GM18502 (cell line): ENCODE data around the gene SIGLEC15.
"Not testable (repeated sequence)": the region's sequence is repeated elsewhere in the genome, so short reads cannot be mapped to it uniquely, and the experiment has no call there.

Experiments used
- ATAC-seq: cut with Tn5 transposase; IDR thresholded peaks from one replicate; pipeline ENCODE4 v1.9.1; 2021; ENCODE audit warnings: mild to moderate bottlenecking; ENCODE audit not compliant: unreplicated experiment, poor library complexity

SIGLEC15 gene

DNA sequence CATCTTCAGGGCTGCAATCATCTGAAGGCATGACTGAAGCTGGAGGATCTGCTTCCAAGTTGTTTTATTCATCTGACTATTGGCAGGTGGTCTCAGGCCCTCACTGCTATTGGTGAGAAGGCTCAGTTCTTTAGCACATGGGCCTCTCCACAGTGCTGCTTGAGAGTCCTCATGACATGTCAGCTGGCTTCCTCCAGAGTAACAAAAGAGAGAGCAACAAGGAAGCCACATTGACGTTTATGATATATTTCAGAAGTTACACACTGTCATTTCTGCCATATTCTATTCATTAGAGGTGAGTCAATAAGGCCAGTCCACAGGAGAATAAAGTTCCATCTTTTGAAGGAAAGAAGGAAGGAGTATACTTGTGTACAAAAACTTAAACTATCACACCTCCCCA, 7.9 kb upstream of the SIGLEC15 start:
- no peak for ATAC-seq

DNA sequence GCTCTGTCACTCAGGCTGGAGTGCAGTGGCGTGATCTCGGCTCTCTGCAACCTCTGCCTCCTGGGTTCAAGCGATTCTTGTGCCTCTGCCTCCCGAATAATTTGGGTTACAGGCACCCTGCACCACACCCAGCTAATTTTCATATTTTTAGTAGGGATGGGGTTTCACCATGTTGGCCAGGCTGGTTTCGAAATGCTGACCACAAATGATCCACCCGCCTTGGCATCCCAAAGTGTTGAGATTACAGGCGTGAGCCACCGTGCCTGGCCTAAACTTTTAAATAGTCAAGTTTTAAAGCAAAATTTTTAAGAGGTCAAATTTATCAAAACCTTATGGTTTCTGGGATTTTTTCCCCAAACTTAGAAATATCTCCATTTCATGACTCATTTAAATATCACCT, 6.7 kb upstream of the SIGLEC15 start:
- not testable (repeated sequence) for ATAC-seq

DNA sequence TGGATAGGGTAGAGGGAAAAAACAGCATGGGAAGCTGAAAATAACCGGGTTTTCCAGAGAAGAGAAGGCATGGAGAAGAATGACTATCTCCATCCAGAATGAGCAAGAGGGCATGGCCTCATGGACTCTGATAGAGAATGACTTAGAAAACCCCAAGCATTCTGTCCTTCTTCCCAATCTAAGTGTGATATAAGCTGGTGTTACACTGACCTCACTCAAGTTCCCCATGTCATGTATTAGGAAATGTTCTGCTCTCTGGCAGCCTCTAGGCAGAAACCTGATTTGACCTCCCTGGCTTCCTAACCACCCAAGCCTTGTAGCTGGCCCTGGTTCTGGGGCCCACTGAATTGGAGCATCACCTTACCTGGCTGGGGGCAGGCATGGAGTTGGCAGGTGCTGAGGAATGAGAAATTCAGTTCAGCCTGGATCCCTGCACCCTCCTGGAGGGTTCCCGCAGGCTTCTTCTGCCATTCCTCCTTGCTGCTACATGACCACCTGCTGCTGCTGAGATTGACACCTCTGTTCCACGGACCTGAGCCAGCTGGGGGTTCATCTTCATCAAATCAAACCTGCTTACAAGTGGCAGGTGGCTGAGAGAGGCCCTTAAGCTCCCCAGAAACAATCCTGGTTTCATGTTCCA, 5.2 kb upstream of the SIGLEC15 start:
- no peak for ATAC-seq

DNA sequence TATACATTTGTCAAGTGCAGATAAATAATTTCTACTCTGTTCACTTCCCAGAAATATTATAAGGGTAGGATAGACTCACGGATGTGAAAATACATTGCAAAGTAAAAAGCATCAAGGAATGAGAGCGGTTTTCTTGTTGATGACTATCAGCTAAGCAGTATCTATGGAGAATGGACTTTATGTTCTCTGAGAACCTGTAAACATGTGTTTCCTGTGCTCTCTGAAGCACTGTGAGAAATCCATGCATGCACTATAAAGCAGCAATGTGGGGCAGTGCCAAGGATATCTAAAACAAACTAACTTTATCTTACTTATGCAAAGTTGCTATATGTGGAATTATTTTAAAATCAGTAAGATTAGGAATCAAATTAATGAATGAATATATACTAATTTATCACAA, 4.4 kb upstream of the SIGLEC15 start:
- ATAC-seq: no peak

DNA sequence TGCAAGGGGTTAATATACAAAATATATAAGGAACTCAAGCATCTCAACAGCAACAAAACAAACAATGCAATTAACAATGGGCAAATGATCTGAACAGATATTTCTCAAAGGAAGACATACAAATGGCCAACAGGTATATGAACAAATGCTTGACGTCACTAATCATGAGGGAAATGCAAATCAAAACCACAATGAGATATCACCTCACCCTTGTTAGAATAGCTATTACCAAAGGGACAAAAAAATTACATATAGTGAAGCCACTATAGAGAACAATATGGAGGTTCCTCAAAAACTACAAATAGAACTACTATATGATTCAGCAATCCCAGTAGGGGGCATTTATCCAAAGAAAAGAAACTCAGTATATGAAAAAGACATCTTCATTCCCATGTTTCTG, 3.8 kb upstream of the SIGLEC15 start:
- no peak for ATAC-seq

DNA sequence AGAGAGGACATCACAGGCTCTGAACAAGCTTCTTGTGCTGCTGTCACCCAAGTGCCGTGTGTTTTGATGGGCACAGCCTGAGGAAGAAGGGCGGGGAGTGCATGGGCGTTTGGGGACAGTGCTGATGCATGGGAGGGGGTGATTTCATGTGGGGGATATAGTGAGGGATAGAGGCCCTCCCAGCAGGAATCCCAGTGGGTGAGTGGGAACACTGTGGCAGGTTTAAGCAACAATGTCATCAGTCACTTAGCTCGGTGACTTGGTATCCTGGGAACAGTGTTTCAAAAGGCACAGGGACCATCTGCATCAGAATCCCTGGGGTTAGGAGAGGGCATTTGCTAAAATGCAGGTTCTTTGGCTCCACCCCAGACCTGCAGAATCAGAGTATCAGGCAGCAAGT, 609 bp downstream of the SIGLEC15 start:
- no peak for ATAC-seq

DNA sequence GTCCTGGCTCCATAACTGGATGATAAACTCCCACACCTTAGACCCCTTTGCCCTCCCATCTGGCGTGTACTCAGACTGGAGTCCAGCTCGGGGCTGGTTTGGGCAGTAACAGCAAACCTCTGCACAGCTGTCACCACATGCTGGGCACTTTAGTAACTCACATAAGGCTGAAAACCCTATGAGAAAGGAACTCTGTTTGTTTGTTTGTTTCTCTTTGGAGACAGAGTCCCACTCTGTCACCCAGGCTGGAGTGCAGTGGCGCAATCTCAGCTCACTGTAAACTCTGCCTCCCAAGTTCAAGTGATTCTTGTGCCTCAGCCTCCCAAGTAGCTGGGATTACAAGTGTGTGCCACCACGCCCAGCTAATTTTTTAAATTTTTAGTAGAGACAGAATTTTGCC, 1.2 kb downstream of the SIGLEC15 start:
- not testable (repeated sequence) for ATAC-seq

DNA sequence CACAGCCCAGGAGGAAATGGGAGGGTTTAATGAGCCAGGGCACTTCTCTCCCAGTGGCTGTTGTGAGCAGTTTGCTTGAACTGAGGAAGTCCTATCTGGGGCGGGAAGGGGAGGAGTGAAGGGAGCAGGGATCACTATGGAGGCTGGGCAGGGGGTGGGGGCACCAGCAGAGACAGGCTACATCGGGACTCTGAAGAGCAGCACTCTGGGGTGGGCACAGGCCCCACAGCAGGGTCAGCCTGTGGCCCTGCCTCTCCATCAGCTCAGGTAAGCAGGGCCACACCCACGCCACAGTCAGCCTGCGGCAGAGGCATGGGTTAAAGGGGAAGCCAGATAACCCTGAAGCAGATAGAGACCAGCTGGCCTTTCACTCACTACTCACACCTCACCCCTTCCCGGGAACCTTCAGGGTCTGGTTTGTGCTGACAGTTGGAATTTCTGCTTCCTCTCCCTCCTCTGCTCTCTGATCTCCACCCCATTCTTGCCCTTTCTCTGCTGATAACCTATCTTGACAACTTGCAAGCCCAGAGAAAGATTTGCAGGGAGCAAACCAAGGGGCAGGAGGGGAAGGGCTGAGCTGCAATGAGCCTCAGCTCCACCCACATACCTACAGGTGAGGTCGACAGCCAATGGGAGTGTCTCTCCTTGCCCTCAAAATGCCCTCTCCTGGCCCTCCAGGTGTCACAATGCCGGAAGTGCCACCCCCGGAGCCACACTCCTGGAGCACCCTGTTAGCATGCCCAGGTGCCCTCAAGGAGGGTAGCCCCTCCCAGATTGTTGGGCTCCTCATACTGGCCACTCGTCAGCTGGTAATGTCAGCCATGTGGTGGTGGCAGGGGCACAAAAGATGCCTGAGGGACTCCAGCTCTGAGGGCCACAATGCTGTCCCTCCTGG, 3.7 kb downstream of the SIGLEC15 start:
- no peak for ATAC-seq

DNA sequence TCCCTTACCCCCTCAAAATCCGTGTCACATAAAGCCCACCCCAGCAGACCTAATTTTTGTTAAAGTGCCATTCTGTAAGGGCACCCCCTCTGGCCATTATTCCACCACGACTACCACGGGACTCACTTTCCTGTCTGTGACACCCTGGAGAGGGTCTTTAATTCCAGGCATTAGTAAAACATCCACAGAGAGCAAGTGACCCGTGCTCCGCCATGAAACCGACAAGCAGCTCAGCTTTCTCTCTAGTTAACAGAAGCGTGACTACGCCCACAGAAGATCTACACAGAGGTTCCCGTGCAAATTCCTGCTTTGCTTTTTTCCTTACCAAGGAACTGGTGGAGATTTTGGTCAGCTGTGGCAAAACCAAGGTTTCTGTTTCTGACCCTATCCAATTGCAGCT, 4.4 kb downstream of the SIGLEC15 start:
- no peak for ATAC-seq

DNA sequence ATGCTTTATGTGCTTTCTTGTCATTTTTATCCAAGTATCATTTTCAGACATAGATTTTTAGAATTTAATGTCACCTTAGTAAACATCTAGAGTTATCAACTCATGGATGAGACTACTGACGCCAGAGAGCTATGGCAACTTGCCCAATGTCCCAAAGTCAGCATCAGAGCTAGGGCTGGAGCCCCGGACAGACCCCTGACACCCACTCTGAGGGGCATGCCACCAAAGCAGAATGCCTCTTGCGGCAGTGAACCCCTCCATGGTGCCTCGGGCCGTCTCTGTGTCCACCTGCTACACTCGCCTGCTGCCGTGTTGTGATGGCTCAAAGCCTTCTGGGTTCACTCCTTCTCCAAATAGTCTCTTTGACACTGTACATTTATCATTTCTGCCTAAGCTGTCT, 5.4 kb downstream of the SIGLEC15 start:
- ATAC-seq: no peak

DNA sequence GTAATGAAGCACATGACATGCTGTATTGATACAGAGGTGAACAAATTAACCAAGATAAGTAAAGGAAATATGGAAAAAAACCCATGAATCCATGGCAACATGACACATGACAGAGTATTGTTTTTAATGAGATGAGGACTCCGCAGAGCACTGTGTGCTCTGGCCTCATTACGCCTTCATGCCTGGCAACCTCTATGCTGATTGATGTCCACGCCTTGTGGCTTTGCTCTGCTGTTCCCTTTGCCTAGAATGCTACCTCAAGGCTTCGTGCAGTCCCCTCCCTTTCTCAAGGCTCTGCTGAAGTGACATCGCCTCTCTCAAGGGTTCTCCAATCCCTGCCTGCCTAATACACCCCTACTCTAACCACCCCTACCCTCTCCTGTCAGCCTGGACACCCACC, 8.4 kb downstream of the SIGLEC15 start:
- no peak for ATAC-seq

DNA sequence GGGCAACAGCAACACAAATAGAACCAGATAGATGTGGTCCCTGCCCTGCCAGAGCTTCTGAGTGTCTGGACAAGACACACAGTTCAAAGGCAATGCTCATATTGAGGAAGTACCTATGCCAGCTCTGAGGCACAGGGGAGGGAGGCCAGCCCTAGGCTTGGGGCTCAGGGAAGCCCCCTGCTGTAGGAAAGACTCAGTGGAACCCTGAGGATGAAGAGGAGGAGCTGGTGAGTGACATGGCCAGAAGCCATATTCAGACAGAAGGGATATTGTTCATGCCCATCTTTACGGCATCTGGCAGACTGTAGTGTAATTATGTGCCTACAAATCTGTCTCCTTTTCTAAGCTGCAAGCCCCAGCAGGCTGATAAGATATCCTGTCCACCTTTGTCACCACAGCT, 8.8 kb downstream of the SIGLEC15 start:
- ATAC-seq: no peak

DNA sequence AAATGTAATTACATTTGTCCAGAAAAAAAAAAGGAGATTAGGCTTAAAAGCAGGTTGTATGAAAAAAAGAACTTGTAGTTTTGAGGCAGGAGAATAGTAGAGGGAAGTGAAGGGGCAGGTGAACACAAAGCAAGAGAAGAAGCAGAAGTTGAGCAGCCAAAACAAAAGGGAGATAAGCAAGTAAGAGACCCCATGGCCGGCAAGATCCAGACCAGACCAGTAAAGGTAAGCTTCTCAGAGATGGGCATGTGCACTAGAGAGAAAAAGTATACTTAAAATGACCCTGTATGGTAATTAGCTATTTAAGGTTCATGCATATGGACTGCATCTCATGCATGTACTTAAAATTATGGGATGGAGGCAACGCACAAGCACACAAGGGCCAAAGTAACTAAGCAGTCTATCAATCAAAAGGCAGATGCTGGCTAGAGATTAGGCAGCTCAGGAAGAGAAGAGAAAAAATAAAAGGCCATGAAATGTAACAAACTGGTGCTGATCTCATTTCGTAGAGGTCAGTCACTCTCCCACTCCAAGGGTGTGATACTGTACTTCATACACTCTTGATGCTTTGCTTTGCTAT, 9.7 kb downstream of the SIGLEC15 start:
- no peak for ATAC-seq

DNA sequence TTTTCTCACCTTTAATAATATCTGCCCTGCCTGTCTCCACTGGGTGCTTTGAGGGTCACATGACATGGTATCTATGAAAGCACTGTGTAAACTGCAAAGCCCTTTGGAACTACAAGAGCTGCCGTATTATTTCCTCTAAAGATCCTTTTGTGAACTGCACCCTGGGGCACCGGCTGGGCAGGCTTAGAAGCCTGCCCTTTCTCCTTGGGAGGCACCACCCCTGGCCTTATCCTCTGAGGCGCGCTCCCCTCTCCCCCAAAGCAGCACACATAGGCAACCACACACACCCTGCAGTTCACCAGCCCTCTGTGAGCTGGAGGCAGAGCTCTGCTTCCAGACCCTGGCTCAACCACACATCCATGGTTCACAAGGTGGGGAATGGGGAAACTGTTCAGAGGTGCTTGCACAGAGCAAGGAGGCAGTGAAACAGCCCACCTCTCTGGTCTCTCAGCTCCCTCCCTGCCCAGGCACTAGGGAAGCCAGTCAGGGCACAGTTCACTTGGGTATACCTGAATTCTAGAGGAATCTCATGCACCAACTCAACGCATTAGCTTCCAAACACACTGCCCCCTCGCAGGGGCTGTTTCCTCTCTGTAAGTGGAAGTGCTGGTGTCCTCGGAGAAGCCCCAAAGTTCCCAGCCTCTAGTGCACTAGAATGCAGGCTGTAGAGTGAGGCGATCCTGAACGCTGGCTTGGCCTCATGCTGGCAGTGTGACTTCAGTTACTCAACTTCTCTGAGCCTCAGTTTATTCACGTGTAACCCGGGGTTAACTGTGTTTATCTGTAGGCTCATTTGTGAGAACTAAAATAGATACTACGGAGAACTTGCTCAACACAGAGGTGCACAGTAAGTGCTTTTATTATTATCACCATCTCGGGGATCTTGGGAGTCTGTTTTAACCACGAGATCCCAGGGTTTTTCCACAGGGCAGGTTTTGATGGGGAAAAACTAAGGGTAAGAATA, 11.0 kb downstream of the SIGLEC15 start:
- ATAC-seq: no peak

DNA sequence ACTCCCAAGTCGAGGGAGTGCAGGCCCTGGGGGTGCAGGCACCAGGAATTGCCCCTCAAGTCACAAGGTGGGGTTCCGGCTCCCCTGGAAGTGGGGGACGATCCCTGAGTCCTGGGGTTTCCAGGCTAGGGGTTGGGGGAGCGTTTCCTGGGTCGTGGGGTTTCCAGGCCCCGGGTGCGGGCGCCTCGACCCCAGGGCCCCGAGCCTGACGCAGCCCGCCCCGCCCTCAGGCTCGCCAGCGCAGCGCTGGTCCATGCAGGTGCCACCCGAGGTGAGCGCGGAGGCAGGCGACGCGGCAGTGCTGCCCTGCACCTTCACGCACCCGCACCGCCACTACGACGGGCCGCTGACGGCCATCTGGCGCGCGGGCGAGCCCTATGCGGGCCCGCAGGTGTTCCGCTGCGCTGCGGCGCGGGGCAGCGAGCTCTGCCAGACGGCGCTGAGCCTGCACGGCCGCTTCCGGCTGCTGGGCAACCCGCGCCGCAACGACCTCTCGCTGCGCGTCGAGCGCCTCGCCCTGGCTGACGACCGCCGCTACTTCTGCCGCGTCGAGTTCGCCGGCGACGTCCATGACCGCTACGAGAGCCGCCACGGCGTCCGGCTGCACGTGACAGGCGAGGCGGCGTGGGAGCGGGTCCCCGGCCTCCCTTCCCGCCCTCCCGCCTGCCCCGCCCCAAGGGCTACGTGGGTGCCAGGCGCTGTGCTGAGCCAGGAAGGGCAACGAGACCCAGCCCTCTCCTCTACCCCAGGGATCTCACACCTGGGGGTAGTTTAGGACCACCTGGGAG, 12.0 kb downstream of the SIGLEC15 start:
- ATAC-seq: no peak

DNA sequence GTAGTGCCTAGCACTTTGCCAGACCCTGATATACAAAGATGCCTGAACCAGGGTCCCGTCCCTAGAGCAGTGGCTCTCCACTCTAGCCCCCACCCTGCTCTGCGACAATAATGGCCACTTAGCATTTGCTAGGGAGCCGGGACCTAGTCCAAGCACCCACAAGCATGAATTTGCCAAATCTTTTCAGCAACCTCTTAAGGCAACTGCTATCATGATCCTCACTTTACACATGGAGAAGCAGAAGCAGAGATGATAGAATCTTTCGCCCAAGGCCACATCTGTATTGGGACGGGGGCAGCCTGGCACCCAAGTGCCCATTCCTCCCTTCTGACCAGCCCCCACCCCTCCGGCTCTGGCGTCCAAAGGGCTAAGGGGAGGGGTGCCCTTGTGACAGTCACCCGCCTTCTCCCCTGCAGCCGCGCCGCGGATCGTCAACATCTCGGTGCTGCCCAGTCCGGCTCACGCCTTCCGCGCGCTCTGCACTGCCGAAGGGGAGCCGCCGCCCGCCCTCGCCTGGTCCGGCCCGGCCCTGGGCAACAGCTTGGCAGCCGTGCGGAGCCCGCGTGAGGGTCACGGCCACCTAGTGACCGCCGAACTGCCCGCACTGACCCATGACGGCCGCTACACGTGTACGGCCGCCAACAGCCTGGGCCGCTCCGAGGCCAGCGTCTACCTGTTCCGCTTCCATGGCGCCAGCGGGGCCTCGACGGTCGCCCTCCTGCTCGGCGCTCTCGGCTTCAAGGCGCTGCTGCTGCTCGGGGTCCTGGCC, 13.0 kb downstream of the SIGLEC15 start:
- no peak for ATAC-seq

DNA sequence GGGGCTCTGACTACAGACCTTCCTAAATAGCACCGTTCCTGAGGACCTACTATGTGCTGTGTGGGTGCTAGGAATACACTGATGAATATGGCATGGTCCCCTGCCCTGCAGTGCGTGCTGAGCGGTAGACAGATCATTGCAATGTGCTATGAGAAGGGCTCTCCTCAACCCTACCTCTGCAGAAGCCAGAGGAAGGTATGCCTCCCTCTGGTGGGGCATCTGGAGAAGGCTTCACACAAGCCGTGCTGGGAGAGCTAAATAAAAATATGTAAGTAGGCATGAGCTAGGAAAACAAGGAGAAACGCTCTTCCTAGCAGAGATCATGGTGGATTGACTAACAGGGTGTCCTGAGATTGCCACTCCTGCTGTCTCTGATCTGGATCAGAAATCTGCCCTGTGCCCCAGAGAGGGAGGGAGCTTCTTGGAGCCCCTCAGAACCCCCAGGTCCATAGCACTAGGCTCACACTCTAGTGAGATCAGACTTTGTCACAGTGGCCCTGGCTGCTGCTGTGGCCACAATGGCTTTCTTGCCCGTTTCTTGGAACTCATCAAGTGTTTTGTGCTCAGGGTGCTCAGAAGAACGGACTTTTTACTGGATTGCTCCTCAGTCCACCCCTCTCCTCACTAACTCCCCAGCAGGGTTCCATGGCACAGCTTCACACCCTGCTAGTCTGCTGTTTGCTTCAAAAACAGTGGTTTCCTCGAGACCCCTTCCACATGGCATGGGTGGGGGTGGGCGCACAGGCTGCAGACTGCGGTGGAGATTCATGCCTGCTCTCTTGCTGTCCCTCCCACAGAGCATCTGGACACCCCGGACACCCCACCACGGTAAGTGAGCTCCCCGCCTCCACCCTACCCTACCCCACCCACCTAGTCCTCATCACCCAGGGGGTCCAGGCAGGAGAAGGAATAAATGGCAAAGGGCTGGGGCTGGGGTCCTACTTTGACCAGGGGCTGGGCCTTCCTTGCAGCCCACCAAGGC, 14.2 kb downstream of the SIGLEC15 start:
- peak; percentile 54 for ATAC-seq
